Loucy (cell line): ENCODE data around the gene B9D1.

Experiments used
- EZH2phosphoT487 ChIP-seq: fragments of 200-600 bp; IDR thresholded peaks from 2 replicates; pipeline ENCODE4 v1.6.1; 2018; ENCODE audit warnings: antibody characterized with exemption, mild to moderate bottlenecking, moderate library complexity, borderline replicate concordance
- TF ChIP-seq, protein P1 (sequence below): fragments of 200-600 bp; sonication (generic); conservative IDR thresholded peaks from 2 replicates; pipeline ENCODE4 v1.5.1; 2014; ENCODE audit warnings: mild to moderate bottlenecking, antibody characterized with exemption, low read length

DNA sequence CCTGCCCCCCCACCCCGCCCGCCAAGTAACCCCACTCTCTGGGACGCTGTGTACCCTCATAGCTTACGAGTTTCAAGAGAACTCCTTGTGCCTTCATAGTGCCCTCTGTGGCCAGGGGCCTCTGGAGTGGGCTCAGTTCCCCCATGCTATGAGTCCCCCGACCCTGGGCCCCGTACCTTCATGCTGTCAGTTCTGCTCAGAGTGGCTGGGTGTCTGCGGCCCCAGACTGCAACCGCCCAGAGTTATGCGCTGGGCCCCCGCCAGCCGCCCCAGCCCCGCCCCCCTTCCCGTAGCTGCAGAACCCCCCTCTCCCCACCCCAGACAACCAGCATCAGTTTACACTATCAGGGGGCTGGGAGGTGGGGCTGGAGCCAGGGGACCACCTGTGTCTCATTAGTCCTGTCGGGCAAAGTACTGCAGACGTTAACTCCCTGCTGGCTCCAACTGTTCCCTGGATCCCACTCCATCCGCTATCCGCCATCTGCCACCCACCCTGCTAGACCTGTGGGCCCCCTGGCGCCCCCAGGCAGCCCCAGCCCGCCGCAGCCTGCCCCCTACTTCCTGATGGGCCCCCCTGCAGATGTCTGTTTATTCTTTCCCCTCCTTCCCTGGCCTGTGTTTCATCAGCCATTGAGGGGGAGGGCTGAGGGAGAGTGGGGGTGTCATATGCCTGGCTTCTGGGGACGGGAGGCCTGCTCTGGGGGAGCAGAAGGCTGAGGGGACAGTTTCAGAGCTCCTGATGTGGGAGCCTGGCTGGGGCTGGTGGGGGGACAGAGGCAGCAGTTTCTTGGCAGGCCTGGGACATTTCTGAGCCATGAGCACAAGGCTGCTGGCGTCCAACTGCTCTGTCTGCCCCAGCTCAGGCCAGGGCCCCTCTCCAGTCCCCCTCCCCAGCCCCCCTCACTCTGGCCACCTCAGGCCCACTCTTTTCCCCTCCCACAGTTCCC, 24.7 kb upstream of the B9D1 start, which contains the start of gene MFAP4:
- TF ChIP-seq, protein P1, sequence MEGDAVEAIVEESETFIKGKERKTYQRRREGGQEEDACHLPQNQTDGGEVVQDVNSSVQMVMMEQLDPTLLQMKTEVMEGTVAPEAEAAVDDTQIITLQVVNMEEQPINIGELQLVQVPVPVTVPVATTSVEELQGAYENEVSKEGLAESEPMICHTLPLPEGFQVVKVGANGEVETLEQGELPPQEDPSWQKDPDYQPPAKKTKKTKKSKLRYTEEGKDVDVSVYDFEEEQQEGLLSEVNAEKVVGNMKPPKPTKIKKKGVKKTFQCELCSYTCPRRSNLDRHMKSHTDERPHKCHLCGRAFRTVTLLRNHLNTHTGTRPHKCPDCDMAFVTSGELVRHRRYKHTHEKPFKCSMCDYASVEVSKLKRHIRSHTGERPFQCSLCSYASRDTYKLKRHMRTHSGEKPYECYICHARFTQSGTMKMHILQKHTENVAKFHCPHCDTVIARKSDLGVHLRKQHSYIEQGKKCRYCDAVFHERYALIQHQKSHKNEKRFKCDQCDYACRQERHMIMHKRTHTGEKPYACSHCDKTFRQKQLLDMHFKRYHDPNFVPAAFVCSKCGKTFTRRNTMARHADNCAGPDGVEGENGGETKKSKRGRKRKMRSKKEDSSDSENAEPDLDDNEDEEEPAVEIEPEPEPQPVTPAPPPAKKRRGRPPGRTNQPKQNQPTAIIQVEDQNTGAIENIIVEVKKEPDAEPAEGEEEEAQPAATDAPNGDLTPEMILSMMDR: no peak
- TF ChIP-seq EZH2phosphoT487: no peak
